Ishikawa (cell line): Measurements from ENCODE around the gene CD36.

Experiments
- EP300 ChIP-seq: IDR thresholded peaks from 2 replicates; pipeline ENCODE4 v1.6.1; 2012; ENCODE audit warnings: borderline replicate concordance
- NFIC ChIP-seq: IDR thresholded peaks from 2 replicates; pipeline ENCODE4 v1.6.1; 2012
- RAD21 ChIP-seq: IDR thresholded peaks from 2 replicates; pipeline ENCODE4 v1.6.1; 2012; ENCODE audit warnings: low read depth
- TAF1 ChIP-seq: IDR thresholded peaks from 2 replicates; pipeline ENCODE4 v1.6.1; 2012; ENCODE audit warnings: low read depth, mild to moderate bottlenecking
- TEAD4 ChIP-seq: IDR thresholded peaks from 2 replicates; pipeline ENCODE4 v1.6.1; 2012
- YY1 ChIP-seq: IDR thresholded peaks from 2 replicates; pipeline ENCODE4 v1.6.1; 2012; ENCODE audit warnings: low read depth
- TF ChIP-seq, protein P1 (sequence below): IDR thresholded peaks from 2 replicates; pipeline ENCODE4 v1.6.1; 2012; ENCODE audit warnings: low read depth, mild to moderate bottlenecking
- TF ChIP-seq, protein P2 (sequence below): IDR thresholded peaks from 2 replicates; pipeline ENCODE4 v1.6.1; 2012

DNA sequence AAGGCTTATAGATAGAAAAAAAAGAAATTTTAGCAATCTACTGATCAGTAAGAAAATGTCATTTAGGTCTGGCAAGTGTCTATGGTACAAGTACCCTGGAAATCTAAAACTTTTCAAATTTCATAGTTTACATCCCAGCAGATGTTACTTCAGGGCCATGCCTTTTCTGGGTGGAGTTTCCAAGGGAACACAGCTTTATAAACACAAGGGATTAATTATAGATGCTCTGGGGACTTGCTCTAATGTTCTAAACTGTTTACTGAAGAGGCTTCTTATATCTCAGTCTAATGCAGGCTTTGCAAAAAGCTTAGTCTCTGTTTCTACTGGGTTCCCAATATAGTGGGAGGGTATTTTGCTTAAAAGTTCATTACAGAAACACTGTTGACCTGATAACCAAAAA is 3.1 kb downstream of the CD36 start:
- TF ChIP-seq RAD21 (no peak), TEAD4 (no peak), NFIC (no peak), EP300 (no peak), TAF1 (no peak), YY1 (no peak)
- TF ChIP-seq, protein P1, sequence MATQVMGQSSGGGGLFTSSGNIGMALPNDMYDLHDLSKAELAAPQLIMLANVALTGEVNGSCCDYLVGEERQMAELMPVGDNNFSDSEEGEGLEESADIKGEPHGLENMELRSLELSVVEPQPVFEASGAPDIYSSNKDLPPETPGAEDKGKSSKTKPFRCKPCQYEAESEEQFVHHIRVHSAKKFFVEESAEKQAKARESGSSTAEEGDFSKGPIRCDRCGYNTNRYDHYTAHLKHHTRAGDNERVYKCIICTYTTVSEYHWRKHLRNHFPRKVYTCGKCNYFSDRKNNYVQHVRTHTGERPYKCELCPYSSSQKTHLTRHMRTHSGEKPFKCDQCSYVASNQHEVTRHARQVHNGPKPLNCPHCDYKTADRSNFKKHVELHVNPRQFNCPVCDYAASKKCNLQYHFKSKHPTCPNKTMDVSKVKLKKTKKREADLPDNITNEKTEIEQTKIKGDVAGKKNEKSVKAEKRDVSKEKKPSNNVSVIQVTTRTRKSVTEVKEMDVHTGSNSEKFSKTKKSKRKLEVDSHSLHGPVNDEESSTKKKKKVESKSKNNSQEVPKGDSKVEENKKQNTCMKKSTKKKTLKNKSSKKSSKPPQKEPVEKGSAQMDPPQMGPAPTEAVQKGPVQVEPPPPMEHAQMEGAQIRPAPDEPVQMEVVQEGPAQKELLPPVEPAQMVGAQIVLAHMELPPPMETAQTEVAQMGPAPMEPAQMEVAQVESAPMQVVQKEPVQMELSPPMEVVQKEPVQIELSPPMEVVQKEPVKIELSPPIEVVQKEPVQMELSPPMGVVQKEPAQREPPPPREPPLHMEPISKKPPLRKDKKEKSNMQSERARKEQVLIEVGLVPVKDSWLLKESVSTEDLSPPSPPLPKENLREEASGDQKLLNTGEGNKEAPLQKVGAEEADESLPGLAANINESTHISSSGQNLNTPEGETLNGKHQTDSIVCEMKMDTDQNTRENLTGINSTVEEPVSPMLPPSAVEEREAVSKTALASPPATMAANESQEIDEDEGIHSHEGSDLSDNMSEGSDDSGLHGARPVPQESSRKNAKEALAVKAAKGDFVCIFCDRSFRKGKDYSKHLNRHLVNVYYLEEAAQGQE: no peak
- TF ChIP-seq, protein P2, sequence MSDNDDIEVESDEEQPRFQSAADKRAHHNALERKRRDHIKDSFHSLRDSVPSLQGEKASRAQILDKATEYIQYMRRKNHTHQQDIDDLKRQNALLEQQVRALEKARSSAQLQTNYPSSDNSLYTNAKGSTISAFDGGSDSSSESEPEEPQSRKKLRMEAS: no peak
